PC-3 (cell line): Measurements from ENCODE around the gene CALN1.

ENCODE experiments used
- EZH2 ChIP-seq: fragments of 300-600 bp; sonication (generic); IDR thresholded peaks from one replicate; pipeline ENCODE4 v1.6.1; 2017; ENCODE audit warnings: antibody characterized with exemption, mild to moderate bottlenecking, low read length; ENCODE audit not compliant: unreplicated experiment
- EZH2phosphoT487 ChIP-seq: fragments of 300-600 bp; sonication (generic); IDR thresholded peaks from 2 replicates; pipeline ENCODE4 v1.6.1; 2018; ENCODE audit warnings: mild to moderate bottlenecking, antibody characterized with exemption, low read length, borderline replicate concordance
- TF ChIP-seq, protein P1 (sequence below): fragments of 300-600 bp; sonication (generic); conservative IDR thresholded peaks from 2 replicates; pipeline ENCODE4 v1.5.1; 2017; ENCODE audit warnings: antibody characterized with exemption, low read depth, mild to moderate bottlenecking, low read length

DNA sequence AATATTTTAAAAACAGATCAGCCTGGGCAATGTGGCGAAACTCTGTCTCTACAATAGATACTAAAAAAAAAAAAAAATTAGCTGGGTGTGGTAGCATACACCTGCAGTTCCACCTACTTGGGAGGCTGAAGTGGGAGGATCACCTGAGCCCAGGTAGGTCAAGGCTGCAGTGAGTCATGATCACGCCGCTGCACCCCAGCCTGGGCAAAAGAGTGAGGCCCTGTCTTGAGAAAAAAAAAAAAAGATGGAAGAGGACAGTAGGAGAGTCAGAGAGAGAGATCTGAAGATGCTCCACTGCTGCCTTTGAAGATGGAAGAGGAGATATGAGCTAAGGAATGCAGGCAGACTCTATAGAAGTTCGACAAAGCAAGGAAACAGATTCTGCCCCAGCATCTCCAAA lies 181.9 kb downstream of the CALN1 start:
- TF ChIP-seq, protein P1, sequence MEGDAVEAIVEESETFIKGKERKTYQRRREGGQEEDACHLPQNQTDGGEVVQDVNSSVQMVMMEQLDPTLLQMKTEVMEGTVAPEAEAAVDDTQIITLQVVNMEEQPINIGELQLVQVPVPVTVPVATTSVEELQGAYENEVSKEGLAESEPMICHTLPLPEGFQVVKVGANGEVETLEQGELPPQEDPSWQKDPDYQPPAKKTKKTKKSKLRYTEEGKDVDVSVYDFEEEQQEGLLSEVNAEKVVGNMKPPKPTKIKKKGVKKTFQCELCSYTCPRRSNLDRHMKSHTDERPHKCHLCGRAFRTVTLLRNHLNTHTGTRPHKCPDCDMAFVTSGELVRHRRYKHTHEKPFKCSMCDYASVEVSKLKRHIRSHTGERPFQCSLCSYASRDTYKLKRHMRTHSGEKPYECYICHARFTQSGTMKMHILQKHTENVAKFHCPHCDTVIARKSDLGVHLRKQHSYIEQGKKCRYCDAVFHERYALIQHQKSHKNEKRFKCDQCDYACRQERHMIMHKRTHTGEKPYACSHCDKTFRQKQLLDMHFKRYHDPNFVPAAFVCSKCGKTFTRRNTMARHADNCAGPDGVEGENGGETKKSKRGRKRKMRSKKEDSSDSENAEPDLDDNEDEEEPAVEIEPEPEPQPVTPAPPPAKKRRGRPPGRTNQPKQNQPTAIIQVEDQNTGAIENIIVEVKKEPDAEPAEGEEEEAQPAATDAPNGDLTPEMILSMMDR: no peak
- no peak for TF ChIP-seq EZH2
- no peak for TF ChIP-seq EZH2phosphoT487
